Vagina (tissue), 2 donors: ENCODE data around the gene ETS2.

Experiments used
- POLR2A ChIP-seq, 2 donors: fragments of 450-650 bp; IDR thresholded peaks; one replicate each; pipeline ENCODE4 v1.6.1; 2017; ENCODE audit warnings: antibody characterized with exemption in 2 of 2, mild to moderate bottlenecking in 2 of 2, moderate library complexity in 2 of 2
- TF ChIP-seq, protein P1 (sequence below), 3 experiments: fragments of 450-650 bp in 2 of 3; fragments of 200-600 bp in 1 of 3; sonication (generic) in 1 of 3; IDR thresholded peaks; one replicate each; pipeline ENCODE4 v1.5.1; 2017 to 2019; ENCODE audit warnings: antibody characterized with exemption in 3 of 3, mild to moderate bottlenecking in 2 of 3, moderate library complexity in 2 of 3

DNA sequence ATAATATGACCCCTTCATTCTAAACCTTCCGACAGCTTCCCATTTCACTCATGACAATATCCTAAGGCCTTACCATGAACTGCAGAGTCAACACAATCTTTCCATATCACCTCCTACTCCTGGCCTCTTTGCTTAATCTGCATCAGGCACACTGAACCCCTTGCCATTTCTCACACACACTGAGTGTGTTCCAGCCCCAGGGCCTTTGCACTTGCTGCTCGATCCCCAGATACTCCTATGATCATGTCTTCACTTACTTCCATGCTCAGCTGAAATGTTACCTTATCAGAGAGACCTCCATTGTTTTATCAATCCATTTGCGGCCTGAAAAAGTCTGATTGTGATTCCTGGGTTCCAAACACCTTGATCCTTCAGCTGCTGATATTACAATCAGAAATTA lies 47.0 kb downstream of the ETS2 start:
- TF ChIP-seq, protein P1, sequence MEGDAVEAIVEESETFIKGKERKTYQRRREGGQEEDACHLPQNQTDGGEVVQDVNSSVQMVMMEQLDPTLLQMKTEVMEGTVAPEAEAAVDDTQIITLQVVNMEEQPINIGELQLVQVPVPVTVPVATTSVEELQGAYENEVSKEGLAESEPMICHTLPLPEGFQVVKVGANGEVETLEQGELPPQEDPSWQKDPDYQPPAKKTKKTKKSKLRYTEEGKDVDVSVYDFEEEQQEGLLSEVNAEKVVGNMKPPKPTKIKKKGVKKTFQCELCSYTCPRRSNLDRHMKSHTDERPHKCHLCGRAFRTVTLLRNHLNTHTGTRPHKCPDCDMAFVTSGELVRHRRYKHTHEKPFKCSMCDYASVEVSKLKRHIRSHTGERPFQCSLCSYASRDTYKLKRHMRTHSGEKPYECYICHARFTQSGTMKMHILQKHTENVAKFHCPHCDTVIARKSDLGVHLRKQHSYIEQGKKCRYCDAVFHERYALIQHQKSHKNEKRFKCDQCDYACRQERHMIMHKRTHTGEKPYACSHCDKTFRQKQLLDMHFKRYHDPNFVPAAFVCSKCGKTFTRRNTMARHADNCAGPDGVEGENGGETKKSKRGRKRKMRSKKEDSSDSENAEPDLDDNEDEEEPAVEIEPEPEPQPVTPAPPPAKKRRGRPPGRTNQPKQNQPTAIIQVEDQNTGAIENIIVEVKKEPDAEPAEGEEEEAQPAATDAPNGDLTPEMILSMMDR (IDR thresholded peaks at IDR 0.05): no peak
- no peak for TF ChIP-seq POLR2A (IDR thresholded peaks at IDR 0.05)
